Activated CD4-positive, CD25-positive, alpha-beta regulatory T cell (primary cell): ENCODE measurements around the gene SGMS2.
"Not testable (repeated sequence)": the region's sequence is repeated elsewhere in the genome, so short reads cannot be mapped to it uniquely, and the experiment has no call there.

ENCODE experiments used
- DNase-seq, 4 experiments: peaks; one replicate each; lab custom pipeline; 2025; lab: John Stamatoyannopoulos, UW

Gene SGMS2

GRCh38 chr4:107866726-107867125 lies 42.0 kb downstream of the SGMS2 start:
- DNase-seq = no peak

- no peak for DNase-seq
These were observed 45.5 kb downstream of the SGMS2 start for GRCh38 chr4:107870236-107870635.

GRCh38 chr4:107870916-107871786 lies 46.4 kb downstream of the SGMS2 start:
- no peak for DNase-seq

GRCh38 chr4:107874024-107874423 lies 49.3 kb downstream of the SGMS2 start:
- DNase-seq = no peak

- DNase-seq = no peak
These were observed 51.4 kb downstream of the SGMS2 start for GRCh38 chr4:107876099-107876498.

DNA sequence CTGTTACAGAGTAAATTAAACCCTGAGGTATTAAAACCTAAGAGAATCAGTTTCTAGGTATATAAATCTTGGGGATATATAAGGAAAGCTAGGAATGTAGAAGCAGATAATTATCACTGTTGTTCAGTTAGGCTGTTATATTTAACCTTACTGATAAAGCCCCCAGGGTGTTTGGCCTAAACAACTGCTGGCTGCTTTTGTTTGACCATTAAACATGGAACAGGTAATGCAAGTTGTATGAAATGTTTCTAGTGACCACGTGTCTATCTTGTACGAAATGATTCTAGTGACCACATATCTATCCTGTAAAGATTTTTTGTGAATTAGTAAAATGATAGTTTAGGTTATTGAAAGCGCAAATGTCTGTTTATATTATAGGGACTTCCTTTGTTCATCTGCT lies 52.6 kb downstream of the SGMS2 start:
- DNase-seq = no peak

- no peak for DNase-seq
These were observed 61.1 kb downstream of the SGMS2 start for GRCh38 chr4:107885865-107886264.

- DNase-seq = no peak
These were observed 63.5 kb downstream of the SGMS2 start for GRCh38 chr4:107888237-107888636.

- no peak for DNase-seq
These were observed 66.0 kb downstream of the SGMS2 start for GRCh38 chr4:107890779-107891178.

- no peak for DNase-seq
These were observed 66.6 kb downstream of the SGMS2 start for GRCh38 chr4:107891299-107891698.

DNA sequence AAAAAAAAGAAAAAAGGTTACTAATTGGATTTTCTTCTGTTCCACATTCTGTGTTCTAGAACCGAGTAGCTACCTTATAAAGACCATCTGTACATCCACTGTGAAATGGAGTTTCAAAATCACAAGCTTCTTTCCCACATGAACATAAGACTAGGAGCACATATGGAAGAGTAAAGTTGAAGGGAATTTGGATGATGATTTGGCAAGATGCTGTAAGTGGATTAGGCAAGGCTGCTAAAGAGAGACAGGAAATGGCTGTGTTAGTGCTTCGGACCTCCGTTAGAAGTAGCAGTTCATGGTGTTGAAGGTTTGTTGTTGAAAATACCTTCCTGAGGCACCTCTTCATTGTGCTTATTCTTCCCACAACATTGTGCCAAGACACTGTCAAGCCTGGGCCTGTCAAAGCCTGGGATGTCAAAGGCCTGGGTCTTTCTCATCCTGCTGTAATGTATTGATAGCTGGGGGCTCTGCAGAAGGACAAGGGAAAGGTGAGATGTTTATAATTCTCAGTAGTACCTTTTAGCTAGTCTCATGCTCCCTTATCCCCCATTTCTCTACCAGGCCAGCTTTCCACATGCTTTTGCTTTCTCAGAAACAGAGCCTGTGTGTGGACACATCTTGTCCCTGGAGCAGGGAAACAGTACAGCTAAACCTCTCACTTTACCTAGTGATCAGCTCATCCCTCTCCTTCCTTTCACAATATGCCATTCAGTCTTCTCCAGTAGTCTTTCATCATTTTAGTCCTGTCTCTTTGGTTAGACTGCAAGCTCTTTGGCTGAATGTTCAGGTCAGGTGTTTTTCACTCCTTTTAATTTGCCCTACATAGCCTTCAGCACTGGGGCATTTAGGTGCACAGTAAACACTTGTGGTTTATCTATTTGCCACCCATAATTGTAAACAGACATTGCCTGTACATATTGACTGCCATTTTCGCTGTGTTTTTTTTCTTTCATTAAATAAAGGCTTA lies 68.7 kb downstream of the SGMS2 start:
- DNase-seq = no peak

DNA sequence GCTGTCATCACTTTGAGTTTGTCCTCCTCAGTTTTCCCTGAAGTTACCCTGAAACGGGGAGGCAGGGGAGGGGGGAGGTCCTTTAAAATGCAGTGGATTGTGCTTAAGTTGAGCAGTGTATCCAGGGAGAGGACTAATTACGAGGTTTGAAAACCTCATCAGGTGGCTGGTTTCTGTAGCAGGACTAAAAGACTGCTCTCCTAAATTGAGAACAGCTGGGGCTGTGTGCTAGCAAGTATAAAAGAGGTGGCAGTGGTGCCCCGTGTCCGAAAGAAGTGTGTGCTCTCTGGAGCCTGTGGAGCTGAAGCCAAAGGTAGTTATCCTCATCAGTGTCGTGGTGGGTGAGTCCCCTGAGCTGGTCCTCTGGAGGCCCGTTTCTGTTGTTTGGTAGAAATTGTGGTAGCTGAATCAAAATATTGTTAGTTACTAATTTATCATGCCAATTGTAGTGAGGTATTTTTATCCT lies 69.4 kb downstream of the SGMS2 start:
- no peak for DNase-seq

- no peak for DNase-seq
These were observed 71.5 kb downstream of the SGMS2 start for GRCh38 chr4:107896158-107896645.

- no peak for DNase-seq
These were observed 71.9 kb downstream of the SGMS2 start for GRCh38 chr4:107896646-107897045.

DNA sequence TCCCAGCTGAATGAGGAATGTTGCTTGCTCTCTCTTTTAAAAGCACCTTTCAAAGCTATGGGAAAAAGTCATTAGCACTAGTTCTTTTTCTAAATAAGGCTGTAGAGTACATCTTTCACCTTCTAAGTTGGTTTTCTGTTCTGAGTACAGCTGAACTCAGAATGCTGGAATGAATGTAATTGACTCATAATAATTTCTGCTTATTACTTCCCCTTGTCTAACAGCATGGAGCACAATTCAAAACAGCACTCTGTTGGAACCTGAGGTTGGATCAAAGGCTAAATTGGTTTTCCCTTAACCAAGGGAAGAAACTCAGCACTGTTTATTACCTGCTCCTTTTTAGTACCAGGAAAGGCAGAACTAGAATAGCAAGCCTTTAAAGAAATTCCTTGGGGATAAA lies 73.1 kb downstream of the SGMS2 start:
- DNase-seq = no peak

- no peak for DNase-seq
These were observed 75.3 kb downstream of the SGMS2 start for GRCh38 chr4:107900067-107900466.

- no peak for DNase-seq
These were observed 75.8 kb downstream of the SGMS2 start for GRCh38 chr4:107900508-107900907.

DNA sequence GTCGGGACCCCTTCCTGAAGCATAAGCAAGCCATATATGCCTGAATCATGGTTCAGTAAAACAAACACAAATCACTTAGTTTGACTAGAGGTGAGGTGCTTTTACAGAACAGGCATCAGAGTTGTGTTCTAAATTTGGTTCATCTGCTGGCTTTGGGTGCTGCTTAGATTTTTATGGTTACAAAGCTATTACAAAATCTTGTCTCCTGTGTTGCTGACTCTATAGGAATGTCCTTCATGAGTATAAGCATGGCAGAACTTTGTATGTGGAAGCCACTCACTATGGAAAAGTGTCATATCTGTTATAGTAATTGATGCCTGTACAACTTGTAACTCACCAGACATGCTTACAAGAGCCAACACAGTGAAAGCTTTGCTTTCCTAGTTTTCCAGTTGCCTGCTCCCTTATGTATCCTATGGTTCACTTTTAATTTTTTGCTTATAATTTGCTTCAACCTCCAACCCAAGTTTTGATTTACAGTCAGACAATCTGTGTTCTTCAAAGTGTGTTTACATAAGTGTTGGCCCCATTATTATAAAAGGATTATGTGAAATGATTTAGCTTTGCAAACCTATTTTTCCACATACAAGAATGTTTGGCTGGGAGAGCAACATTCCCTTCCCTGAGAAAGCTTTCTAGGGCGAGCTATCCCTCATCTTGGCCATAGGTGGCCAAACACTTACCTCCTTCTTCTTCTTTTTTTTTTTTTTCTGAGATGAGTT lies 76.6 kb downstream of the SGMS2 start:
- DNase-seq = no peak

DNA sequence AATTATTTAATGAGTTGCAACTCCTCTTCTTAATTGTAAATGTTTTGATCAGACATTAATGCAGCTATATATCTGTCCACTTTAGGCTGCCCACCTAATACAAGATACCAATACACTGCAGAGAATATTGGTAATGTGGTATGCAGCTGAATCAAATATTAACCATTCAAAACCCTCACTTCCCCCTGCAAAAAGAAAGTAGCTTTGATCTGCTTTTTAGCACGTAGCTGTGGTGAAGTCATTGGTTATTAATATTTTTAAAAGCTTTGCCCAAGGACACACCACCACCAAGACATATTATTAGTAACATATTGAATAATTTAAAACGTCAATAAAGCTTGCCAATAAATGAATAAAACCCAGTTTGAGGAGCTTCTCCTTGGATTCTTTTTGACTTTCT lies 78.0 kb downstream of the SGMS2 start:
- no peak for DNase-seq

DNA sequence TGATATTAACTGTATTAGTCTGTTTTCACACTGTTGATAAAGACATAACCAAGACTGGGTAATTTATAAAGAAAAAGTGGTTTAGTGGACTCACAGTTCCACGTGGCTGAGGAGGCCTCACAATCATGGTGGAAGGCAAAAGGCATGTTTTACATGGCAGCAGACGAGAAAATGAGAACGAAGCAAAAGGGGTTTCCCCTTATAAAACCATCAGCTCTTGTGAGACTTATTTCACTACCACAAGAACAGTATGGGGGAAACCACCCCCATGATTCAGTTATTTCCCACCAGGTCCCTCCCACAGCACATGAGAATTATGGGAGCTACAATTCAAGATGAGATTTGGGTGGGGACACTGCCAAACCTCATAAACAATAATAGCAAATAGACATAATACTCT lies 80.3 kb downstream of the SGMS2 start:
- DNase-seq = not testable (repeated sequence)

DNA sequence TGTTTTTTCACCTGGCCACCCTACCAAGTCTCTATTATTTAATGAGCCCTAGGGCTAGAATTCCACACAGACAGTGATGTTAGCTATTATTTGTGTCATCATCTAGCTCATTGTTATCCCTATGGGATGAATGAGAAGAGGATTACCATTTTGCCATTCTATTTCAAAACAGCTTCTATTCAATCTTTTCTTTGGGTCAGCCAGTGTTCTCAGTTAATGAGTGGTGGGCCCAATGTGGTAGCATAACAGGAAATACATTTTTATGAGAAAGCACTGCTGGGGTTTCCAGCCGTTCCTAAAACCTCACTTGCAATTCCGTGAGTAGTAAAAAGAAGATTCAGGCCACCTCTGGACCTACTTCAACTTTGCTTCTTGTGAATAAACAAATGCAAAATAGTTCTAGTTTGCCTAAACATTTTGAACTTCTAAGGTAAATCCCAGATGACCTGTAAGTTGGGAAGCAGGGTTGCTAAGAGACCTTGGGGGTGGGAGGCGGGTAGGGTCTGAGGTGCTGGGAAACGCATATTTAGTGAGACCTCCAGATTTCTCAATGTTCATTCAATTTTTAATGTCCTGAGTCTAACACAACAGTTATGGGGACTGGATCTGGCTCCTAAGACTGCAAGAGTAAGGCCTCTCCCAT lies 81.8 kb downstream of the SGMS2 start:
- DNase-seq = no peak
